ENCODE data around the gene RRM2. TPM values are rescaled to one million over a fixed set of nuclear protein-coding genes. Genes with fewer than 3 reads are reported as not detected.

RRM2 gene
- total RNA-seq, 4 donors from 2014 or later = 0.99 to 9.5 (median 1.8) TPM

DNA sequence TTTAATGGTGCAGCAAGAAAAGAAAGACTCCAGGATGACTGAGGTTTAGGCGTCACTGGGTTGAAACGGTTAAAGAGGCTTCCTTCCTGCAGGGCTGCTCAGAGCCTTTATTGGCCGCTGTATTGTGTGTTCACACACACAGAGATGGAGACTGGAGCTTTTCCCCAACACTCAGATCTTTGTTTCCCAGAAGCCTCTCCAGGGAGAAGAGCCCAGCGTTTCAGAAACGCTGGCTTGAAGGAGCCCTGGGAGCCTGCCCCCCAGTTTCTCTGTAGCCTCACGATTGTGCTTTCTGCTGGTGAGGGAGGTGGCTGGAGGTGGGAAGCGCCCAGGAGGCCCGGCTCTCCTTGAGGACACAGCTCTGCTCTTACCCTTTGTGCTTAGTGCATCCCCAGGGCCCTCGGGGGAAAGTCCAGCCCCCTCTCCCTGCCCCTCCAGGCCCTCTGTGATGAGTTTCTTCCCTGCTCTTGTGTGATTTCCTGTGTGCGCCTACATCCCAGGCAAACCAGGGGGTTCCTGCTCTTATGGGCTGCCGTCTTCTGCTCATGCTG is 37.1 kb downstream of the RRM2 start:
- intact Hi-C loops (cut with DNase I; ENCODE audit: low total_unique reads) = no loop called here
- WGBS, 2 donors = 74 to 87% methylated on average over 11 of the region's 11 CpGs
- TF ChIP-seq, protein P1, sequence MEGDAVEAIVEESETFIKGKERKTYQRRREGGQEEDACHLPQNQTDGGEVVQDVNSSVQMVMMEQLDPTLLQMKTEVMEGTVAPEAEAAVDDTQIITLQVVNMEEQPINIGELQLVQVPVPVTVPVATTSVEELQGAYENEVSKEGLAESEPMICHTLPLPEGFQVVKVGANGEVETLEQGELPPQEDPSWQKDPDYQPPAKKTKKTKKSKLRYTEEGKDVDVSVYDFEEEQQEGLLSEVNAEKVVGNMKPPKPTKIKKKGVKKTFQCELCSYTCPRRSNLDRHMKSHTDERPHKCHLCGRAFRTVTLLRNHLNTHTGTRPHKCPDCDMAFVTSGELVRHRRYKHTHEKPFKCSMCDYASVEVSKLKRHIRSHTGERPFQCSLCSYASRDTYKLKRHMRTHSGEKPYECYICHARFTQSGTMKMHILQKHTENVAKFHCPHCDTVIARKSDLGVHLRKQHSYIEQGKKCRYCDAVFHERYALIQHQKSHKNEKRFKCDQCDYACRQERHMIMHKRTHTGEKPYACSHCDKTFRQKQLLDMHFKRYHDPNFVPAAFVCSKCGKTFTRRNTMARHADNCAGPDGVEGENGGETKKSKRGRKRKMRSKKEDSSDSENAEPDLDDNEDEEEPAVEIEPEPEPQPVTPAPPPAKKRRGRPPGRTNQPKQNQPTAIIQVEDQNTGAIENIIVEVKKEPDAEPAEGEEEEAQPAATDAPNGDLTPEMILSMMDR (IDR thresholded peaks at IDR 0.05) = no peak
- no peak for TF ChIP-seq POLR2A (IDR thresholded peaks at IDR 0.05)
- no peak overlapping the region for H3K4me3 ChIP-seq (ENCODE audit: low read depth, poor library complexity, severe bottlenecking)
- no peak for DNase-seq (ENCODE audit: low spot score in 2 of 2)

DNA sequence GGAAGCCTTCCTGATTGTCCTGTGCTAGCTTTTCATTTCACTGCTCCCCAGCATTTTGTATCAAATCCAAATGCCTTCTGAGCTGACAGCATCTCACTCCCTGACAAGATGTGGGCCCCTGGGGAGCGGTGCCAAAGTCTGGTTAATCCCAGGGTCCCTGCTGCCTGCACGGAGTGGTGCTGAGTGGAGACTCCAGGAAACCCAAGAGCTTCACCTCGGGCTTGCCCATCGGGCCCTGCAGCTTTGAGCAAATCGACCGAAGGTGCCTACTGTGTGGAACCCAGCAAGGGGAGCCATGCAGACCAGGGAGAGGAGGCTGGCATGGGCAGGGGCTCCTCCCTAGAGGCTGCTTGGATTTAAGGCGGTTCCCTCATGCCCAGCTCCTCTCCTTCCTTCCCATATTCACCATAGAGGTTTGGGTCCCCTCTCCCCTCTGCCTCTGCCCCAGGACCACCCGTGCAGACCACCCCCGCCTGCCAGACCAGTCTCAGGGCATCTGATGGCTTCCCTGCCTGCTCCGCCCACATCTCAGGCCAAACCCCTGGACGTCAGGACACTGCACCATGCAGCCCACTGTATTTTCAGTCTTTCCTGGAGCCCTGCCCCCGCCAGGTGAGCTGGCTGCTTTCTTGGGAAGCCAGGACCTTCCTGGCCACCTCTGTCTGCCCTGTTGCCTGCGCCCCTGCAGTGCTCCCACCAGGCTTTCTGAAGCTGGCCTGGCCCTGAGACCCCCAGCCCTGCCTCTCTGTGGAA is 37.8 kb downstream of the RRM2 start:
- WGBS, 2 donors = 89 to 94% methylated on average over 13 of the region's 13 CpGs
- intact Hi-C loops (cut with DNase I; ENCODE audit: low total_unique reads) = no loop called here
- no peak overlapping the region for H3K4me3 ChIP-seq (ENCODE audit: low read depth, poor library complexity, severe bottlenecking)
- DNase-seq (ENCODE audit: low spot score in 2 of 2) = no peak
- no peak for TF ChIP-seq POLR2A (IDR thresholded peaks at IDR 0.05)
- TF ChIP-seq, protein P1 (IDR thresholded peaks at IDR 0.05) = no peak

DNA sequence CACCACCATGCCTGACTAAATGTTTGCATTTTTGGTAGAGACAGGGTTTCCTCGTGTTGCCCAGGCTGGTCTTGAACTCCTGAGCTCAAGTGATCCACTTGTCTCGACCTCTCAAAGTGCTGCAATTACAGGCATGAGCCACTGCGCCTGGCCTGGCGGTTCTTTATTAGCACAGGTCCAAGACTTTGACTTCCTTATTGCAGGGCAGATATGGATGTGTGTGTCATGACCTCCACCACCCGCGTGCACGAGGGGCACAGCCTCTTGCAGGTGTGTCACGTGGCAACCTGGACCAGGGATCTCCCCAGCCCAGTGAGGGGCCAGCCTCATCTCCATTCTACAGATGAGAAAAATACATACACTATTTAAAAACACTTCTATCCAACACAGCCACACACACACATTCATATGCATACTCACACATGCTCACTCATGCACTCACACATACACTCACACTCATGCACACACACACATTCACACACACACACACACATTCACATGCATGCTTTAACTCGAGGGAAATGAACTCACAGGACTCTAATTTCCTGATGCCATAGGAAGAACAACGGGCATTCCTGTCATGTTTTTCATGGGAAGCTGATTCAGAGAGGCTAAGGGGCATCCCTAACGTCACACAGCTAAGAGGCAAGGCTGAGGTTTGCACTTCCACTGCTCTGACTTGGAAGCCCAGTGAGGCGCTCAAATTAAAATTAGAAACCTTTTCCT is 38.8 kb downstream of the RRM2 start:
- 83% methylated on average over 12 of the region's 12 CpGs for WGBS, 2 donors
- TF ChIP-seq, protein P1 (IDR thresholded peaks at IDR 0.05) = peak in 1 of 3 donors; percentile 7
- TF ChIP-seq POLR2A (IDR thresholded peaks at IDR 0.05) = no peak
- intact Hi-C loops (cut with DNase I; ENCODE audit: low total_unique reads) = no loop called here

DNA sequence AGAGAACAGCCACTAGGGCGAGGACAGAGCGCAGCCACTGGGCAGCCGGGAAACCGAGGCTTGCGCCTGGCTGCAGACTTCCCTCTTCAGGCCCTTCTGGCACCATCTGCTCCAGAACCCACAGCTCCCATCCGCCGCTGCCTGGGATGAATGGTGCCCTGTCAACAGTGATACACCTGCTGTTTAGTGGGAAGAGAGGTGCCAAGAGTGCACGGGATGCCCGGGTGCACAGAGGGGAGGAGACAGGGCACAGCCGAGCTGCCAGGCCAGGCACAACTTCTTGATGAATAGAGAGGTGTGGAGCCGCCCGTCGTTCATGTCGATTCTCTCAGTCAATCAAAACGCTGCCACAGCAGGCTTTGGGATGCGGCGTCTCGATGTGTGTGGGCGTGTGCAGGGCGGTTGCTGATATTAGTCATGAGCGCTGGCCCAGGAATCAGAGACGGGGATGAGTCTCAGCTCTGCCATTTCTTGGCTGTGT is 39.5 kb downstream of the RRM2 start:
- WGBS, 2 donors = 52 to 69% methylated on average over 22 of the region's 22 CpGs
- DNase-seq (ENCODE audit: low spot score in 2 of 2) = peak in 1 of 2 donors; percentile 20
- intact Hi-C loops (cut with DNase I; ENCODE audit: low total_unique reads) = no loop called here
- H3K4me3 ChIP-seq (ENCODE audit: low read depth, poor library complexity, severe bottlenecking) = no peak overlapping the region
- TF ChIP-seq POLR2A (IDR thresholded peaks at IDR 0.05) = no peak
- TF ChIP-seq, protein P1 (IDR thresholded peaks at IDR 0.05) = no peak

More for the DNA sequence above, 38.8 kb downstream of the RRM2 start:
- DNase-seq (ENCODE audit: low spot score in 2 of 2) = no peak
- no peak overlapping the region for H3K4me3 ChIP-seq (ENCODE audit: low read depth, poor library complexity, severe bottlenecking)

DNA sequence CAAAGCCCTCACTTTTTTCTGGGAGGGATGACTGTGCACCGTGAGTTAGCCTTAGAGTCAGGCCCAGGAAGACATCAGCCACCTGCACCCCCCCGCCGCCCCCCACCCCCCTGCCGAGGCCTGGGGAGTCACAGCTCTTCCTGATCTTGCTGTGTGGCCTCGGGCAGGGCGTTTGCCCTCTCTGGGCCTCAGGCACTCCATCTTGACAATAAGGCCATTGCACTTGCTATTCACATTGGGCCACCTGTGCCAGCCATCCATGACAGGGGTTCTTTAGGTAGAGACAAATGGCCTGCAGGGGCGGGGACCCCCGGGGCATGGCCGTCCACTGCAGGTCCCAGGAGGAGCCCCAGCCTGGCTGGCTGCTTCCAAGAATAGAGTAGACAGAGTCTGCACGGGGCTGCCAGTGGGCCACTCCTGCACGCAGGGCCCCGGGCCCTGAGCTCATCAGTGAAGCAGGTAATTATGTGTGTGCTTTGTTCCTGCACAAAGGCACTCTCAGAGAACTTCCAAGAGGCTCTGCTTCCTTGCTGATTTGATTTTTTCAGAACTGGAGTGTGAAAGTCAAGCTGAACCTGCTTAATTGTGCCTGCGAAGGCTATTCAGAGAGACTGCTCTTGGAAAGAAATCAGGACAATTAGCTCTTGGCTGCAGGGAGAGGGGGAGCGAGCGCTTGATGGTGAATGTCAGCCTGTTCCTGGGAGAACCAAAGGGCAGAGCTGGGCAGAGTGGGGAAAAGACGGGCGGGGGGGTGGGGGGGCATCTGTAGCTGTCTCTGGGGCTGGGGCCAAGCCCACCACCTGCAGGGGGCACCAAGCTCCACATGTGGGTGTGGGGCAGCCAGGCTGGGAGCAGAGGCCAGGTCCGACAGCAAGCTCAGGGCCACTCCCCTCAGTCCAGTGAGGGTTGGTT is 40.3 kb downstream of the RRM2 start:
- H3K4me3 ChIP-seq (ENCODE audit: low read depth, poor library complexity, severe bottlenecking) = no peak overlapping the region
- DNase-seq (ENCODE audit: low spot score in 2 of 2) = no peak
- TF ChIP-seq, protein P1 (IDR thresholded peaks at IDR 0.05) = no peak
- no peak for TF ChIP-seq POLR2A (IDR thresholded peaks at IDR 0.05)
- WGBS, 2 donors = 69 to 71% methylated on average over 18 of the region's 18 CpGs
- intact Hi-C loops (cut with DNase I; ENCODE audit: low total_unique reads) = no loop called here
